Coronary artery (tissue), 2 donors: Measurements from ENCODE around the gene FAM3A.

Experiments used
- DNase-seq: peaks from one replicate; pipeline ENCODE4 v3.0.0-alpha.2; 2017; ENCODE audit warnings: low spot score
- H3K27ac ChIP-seq, 2 donors: fragments of 200-600 bp; sonication (generic); one replicate each; pipeline ENCODE4 v1.5.1; 2016 to 2019
- H3K4me3 ChIP-seq: fragments of 200-600 bp; sonication (generic); 2 replicates; pipeline ENCODE4 v1.5.1; 2016; ENCODE audit warnings: mild to moderate bottlenecking, moderate library complexity
- CTCF ChIP-seq: fragments of 200-600 bp; sonication (generic); IDR thresholded peaks from one replicate; pipeline ENCODE4 v1.5.1; 2019; ENCODE audit warnings: antibody characterized with exemption

FAM3A gene

GRCh38 chrX:154466907-154467306 is 49.1 kb downstream of the FAM3A start:
- no peak for TF ChIP-seq CTCF
- H3K4me3 ChIP-seq: no peak overlapping the region
- no peak overlapping the region for H3K27ac ChIP-seq
- no peak for DNase-seq

- Histone ChIP-seq H3K27ac (no peak overlapping the region), H3K4me3 (no peak overlapping the region)
- DNase-seq: no peak
- TF ChIP-seq CTCF: no peak
Measured at GRCh38 chrX:154466036-154466435, 50.0 kb downstream of the FAM3A start.

GRCh38 chrX:154465601-154466000 is 50.4 kb downstream of the FAM3A start:
- DNase-seq: no peak
- H3K4me3 ChIP-seq: no peak overlapping the region
- H3K27ac ChIP-seq: no peak overlapping the region
- no peak for TF ChIP-seq CTCF

DNA sequence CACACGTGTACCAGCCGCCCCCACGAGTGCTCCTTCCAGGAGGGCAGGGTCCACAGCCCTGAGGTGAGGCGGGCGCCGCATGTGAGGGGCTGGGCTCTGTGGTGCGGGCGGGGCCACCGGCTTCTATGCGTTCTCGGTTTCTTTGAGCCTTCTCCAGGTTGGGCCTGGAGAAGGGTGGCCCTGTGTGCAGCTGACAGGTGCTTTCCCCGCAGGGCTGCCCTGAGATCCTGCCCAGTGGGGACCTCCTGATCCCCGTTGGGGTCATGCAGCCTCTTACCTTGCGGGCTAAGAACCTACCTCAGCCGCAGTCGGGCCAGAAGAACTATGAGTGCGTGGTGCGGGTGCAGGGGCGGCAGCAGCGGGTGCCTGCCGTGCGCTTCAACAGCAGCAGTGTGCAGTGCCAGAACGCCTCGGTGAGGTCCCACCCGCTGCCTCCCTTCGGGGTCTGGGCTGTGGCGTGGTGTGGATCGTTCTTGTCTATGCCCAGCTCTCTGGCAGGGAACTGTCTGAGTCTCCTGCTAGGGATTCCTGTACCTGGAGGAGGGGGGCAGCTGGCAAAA is 51.1 kb downstream of the FAM3A start:
- no peak for DNase-seq

GRCh38 chrX:154463611-154464220 is 52.3 kb downstream of the FAM3A start:
- H3K4me3 ChIP-seq: no peak overlapping the region
- no peak for TF ChIP-seq CTCF
- no peak for DNase-seq
- H3K27ac ChIP-seq: no peak overlapping the region

More for the DNA sequence above, 51.1 kb downstream of the FAM3A start:
- Histone ChIP-seq H3K4me3 (no peak overlapping the region), H3K27ac (no peak overlapping the region)
- TF ChIP-seq CTCF: no peak

DNA sequence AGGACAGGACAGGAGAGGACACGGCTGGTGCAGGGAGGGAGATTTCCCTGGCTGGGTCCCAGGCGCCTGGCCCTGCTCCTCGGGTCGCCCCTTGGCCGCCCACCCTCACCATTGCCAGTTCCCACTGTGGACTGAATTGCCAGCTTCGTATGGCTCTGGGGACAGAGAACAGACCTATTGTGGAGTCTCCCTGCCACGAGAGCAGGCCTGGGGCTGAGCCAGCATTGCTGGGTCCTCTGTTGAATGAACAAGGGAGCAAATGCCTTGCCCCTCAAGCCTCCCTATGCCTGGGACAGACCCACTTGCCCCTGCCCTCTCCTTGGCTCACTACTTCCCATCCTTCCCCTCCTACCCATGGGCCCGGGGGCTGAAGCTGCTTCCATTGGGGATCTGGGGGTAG is 53.6 kb downstream of the FAM3A start:
- no peak overlapping the region for H3K27ac ChIP-seq
- no peak for DNase-seq
- H3K4me3 ChIP-seq: no peak overlapping the region

More for the DNA sequence above, 53.6 kb downstream of the FAM3A start:
- TF ChIP-seq CTCF: no peak
